Natural killer cell (primary cell): ENCODE results near the gene ABCC8. TPM values are rescaled to one million over a fixed set of nuclear protein-coding genes. Genes with fewer than 3 reads are reported as not detected.

ENCODE experiments used
- ATAC-seq, 3 donors: fragments of 150-1000 bp in 2 of 3; fragments of 200-7000 bp in 1 of 3; cut with Tn5 transposase; 1 replicate in 1 of 3; 2 replicates in 2 of 3; pipeline ENCODE4 v1.10.0; 2021; ENCODE audit warnings: mild to moderate bottlenecking in 2 of 3, moderate library complexity in 2 of 3
- DNase-seq, 2 donors: peaks; one replicate each; pipeline versions ENCODE4 v3.0.0 to v3.0.0-alpha.2; 2013 to 2021; ENCODE audit warnings: mixed read lengths in 1 of 2
- H3K27ac ChIP-seq: one replicate; pipeline ENCODE4 v1.5.1; 2013; ENCODE audit warnings: mild to moderate bottlenecking, low read length
- H3K27me3 ChIP-seq: one replicate; pipeline ENCODE4 v1.6.1; 2013; ENCODE audit warnings: low read length; ENCODE audit not compliant: control insufficient read depth, insufficient read depth
- H3K36me3 ChIP-seq: one replicate; pipeline ENCODE4 v1.6.1; 2013; ENCODE audit warnings: low read length; ENCODE audit not compliant: control insufficient read depth, insufficient read depth
- H3K4me1 ChIP-seq: one replicate; pipeline ENCODE4 v1.6.1; 2013; ENCODE audit warnings: low read length; ENCODE audit not compliant: control insufficient read depth, insufficient read depth
- H3K4me3 ChIP-seq: one replicate; pipeline ENCODE4 v1.5.1; 2013; ENCODE audit warnings: low read length
- H3K9me3 ChIP-seq: one replicate; pipeline ENCODE4 v1.6.1; 2013; ENCODE audit warnings: low read length; ENCODE audit not compliant: control insufficient read depth, insufficient read depth
- H3K27ac Mint-ChIP-seq, 2 donors: one replicate each; pipeline ENCODE4 v1.8.0; 2022; ENCODE audit warnings: mild to moderate bottlenecking in 2 of 2, mixed read lengths in 2 of 2, moderate library complexity in 1 of 2
- H3K27me3 Mint-ChIP-seq, 2 donors: one replicate each; pipeline ENCODE4 v1.8.0; 2022; ENCODE audit warnings: low read depth in 2 of 2, mixed read lengths in 2 of 2
- H3K36me3 Mint-ChIP-seq: one replicate; pipeline ENCODE4 v1.8.0; 2022; ENCODE audit warnings: mixed read lengths
- H3K4me1 Mint-ChIP-seq, 2 donors: one replicate each; pipeline ENCODE4 v1.8.0; 2022; ENCODE audit warnings: mixed read lengths in 2 of 2
- H3K4me3 Mint-ChIP-seq: one replicate; pipeline ENCODE4 v1.8.0; 2022; ENCODE audit warnings: mild to moderate bottlenecking, moderate library complexity, mixed read lengths
- H3K9me3 Mint-ChIP-seq, 2 donors: one replicate each; pipeline ENCODE4 v1.8.0; 2022; ENCODE audit warnings: mixed read lengths in 2 of 2
- CTCF ChIP-seq: fragments of 200-600 bp; IDR thresholded peaks from one replicate; pipeline ENCODE4 v1.8.0; 2022; ENCODE audit warnings: antibody characterized with exemption
- WGBS: methylation state at CpG from one replicate; pipeline ENCODE4 v1.1.7; 2013; ENCODE audit warnings: missing lambda C conversion rate; ENCODE audit not compliant: insufficient coverage; 5-methylcytosine and 5-hydroxymethylcytosine counted together
- intact Hi-C: fragments of 100-400 bp; cut with micrococcal nuclease; formaldehyde crosslinking; loops from one replicate; pipeline ENCODE4 v1.14.2; 2022
- total RNA-seq, 4 donors: library from RNA; stranded (reverse); fragments of 120-200 nt in 1 of 4; gene quantifications; one replicate each; pipeline versions ENCODE4 v1.2.3 to v1.2.4, GENCODE V29; 2013 to 2022

Gene ABCC8
- total RNA-seq, 3 donors from 2014 or later (not counting 1 experiment from before 2014, with no cell fraction given) = not detected

GRCh38 chr11:17488563-17488962, 11.9 kb upstream of the ABCC8 start:
- H3K4me1 ChIP-seq = no peaks in the 10 kb centered on the region
- Mint-ChIP-seq H3K27ac (no peak overlapping the region), H3K9me3 (no peaks in the 10 kb centered on the region), H3K27me3 (peaks cover 10 to 27% of the 10 kb centered on the region in 2 donors), H3K36me3 (no peaks in the 10 kb centered on the region), H3K4me3 (no peak overlapping the region), H3K4me1 (no peaks in the 10 kb centered on the region)
- DNase-seq (no peak), ATAC-seq (no peak)
- no peak for TF ChIP-seq CTCF
- H3K9me3 ChIP-seq = no peaks in the 10 kb centered on the region
- no CpG with 5 or more reads among the region's 1 CpG for WGBS
- H3K4me3 ChIP-seq = no peak overlapping the region
- H3K36me3 ChIP-seq = no peaks in the 10 kb centered on the region
- H3K27me3 ChIP-seq = no peaks in the 10 kb centered on the region
- intact Hi-C loops = no loop called here
- no peak overlapping the region for H3K27ac ChIP-seq

- WGBS = 94% methylated on average over 5 of the region's 5 CpGs
- H3K4me3 Mint-ChIP-seq = no peak overlapping the region
- ATAC-seq (no peak), DNase-seq (no peak)
- H3K27ac Mint-ChIP-seq = no peak overlapping the region
- no peaks in the 10 kb centered on the region for H3K36me3 ChIP-seq
- H3K27ac ChIP-seq = no peak overlapping the region
- intact Hi-C loops = no loop called here
- H3K27me3 ChIP-seq = no peaks in the 10 kb centered on the region
- no peak overlapping the region for H3K4me3 ChIP-seq
- no peaks in the 10 kb centered on the region for H3K4me1 Mint-ChIP-seq
- peaks cover 10 to 27% of the 10 kb centered on the region in 2 donors for H3K27me3 Mint-ChIP-seq
- TF ChIP-seq CTCF = no peak
- no peaks in the 10 kb centered on the region for H3K9me3 Mint-ChIP-seq
- no peaks in the 10 kb centered on the region for H3K36me3 Mint-ChIP-seq
- H3K4me1 ChIP-seq = no peaks in the 10 kb centered on the region
- H3K9me3 ChIP-seq = no peaks in the 10 kb centered on the region
Measured at GRCh38 chr11:17486646-17487045, 10.0 kb upstream of the ABCC8 start.

- no peak overlapping the region for H3K4me3 Mint-ChIP-seq
- 74% methylated on average over 2 of the region's 2 CpGs for WGBS
- no peak for ATAC-seq
- H3K4me1 Mint-ChIP-seq = no peaks in the 10 kb centered on the region
- Histone ChIP-seq H3K4me1 (no peaks in the 10 kb centered on the region), H3K4me3 (no peak overlapping the region), H3K36me3 (no peaks in the 10 kb centered on the region), H3K9me3 (no peaks in the 10 kb centered on the region), H3K27me3 (peaks cover 3% of the 10 kb centered on the region), H3K27ac (no peak overlapping the region)
- intact Hi-C loops = no loop called here
- DNase-seq = no peak
- H3K27me3 Mint-ChIP-seq = peaks cover 7 to 36% of the 10 kb centered on the region in 2 donors
- no peaks in the 10 kb centered on the region for H3K36me3 Mint-ChIP-seq
- no peak overlapping the region for H3K27ac Mint-ChIP-seq
- TF ChIP-seq CTCF = no peak
- no peaks in the 10 kb centered on the region for H3K9me3 Mint-ChIP-seq
Measured at GRCh38 chr11:17483505-17483904, 6.9 kb upstream of the ABCC8 start.

- H3K27me3 ChIP-seq = peaks cover 3% of the 10 kb centered on the region
- intact Hi-C loops = no loop called here
- H3K27ac ChIP-seq = no peak overlapping the region
- H3K4me3 ChIP-seq = no peak overlapping the region
- no peaks in the 10 kb centered on the region for H3K36me3 Mint-ChIP-seq
- H3K9me3 ChIP-seq = no peaks in the 10 kb centered on the region
- H3K9me3 Mint-ChIP-seq = no peaks in the 10 kb centered on the region
- H3K27ac Mint-ChIP-seq = no peak overlapping the region
- H3K4me1 ChIP-seq = no peaks in the 10 kb centered on the region
- H3K36me3 ChIP-seq = no peaks in the 10 kb centered on the region
- DNase-seq (no peak), ATAC-seq (no peak)
- no peaks in the 10 kb centered on the region for H3K4me1 Mint-ChIP-seq
- H3K4me3 Mint-ChIP-seq = no peak overlapping the region
- WGBS = 69% methylated on average over 5 of the region's 5 CpGs
- no peak for TF ChIP-seq CTCF
- peaks cover 11 to 47% of the 10 kb centered on the region in 2 donors for H3K27me3 Mint-ChIP-seq
Measured at GRCh38 chr11:17481905-17482304, 5.3 kb upstream of the ABCC8 start.
